Measurements from ENCODE around the gene BBLN.

Gene BBLN

GRCh38 chr9:128192601-128193371 is 32.7 kb downstream of the BBLN start:
- peak; percentile 90 for DNase-seq

GRCh38 chr9:128193469-128194096 is 33.5 kb downstream of the BBLN start:
- DNase-seq, result no peak

GRCh38 chr9:128201441-128202369 is 41.6 kb downstream of the BBLN start:
- no peak for DNase-seq

- DNase-seq, result no peak
These were observed 42.6 kb downstream of the BBLN start for GRCh38 chr9:128202648-128203023.

- peak; percentile 31 for DNase-seq
These were observed 43.1 kb downstream of the BBLN start, which contains the start of gene DNM1 for GRCh38 chr9:128203024-128203706. TSS of gene DNM1 (plus strand) at chr9:128203379. CDS start at chr9:128203471, 92 bp downstream.

- peak; percentile 36 for DNase-seq
These were observed 43.9 kb downstream of the BBLN start for GRCh38 chr9:128203707-128204551.

- DNase-seq, result no peak
These were observed 44.8 kb downstream of the BBLN start for GRCh38 chr9:128204858-128205257.

- DNase-seq, result no peak
These were observed 45.4 kb downstream of the BBLN start for GRCh38 chr9:128205296-128205944.

- no peak for DNase-seq
These were observed 46.4 kb downstream of the BBLN start for GRCh38 chr9:128206484-128206883.

GRCh38 chr9:128206916-128207910 is 47.1 kb downstream of the BBLN start:
- DNase-seq, result no peak

- DNase-seq, result no peak
These were observed 48.3 kb downstream of the BBLN start for GRCh38 chr9:128208386-128208785.

- DNase-seq, result no peak
These were observed 49.0 kb downstream of the BBLN start for GRCh38 chr9:128208946-128209669.

GRCh38 chr9:128211186-128211980 is 51.3 kb downstream of the BBLN start:
- DNase-seq, result no peak

- DNase-seq, result no peak
These were observed 51.9 kb downstream of the BBLN start for GRCh38 chr9:128211981-128212281.
